GM06990 (cell line): Measurements from ENCODE around the gene ADGRG3.

Source experiments
- DNase-seq: peaks from one replicate; pipeline ENCODE4 v3.0.0-alpha.2; 2011; ENCODE audit not compliant: insufficient read length; ENCODE audit errors: extremely low read depth
- H3K27me3 ChIP-seq: replicated peaks from 2 replicates; pipeline ENCODE4 v1.6.0; 2011; ENCODE audit warnings: low read length; ENCODE audit not compliant: control insufficient read depth, insufficient read depth
- H3K36me3 ChIP-seq: 2 replicates; pipeline ENCODE4 v1.5.1; 2011; ENCODE audit warnings: low read length; ENCODE audit not compliant: control insufficient read depth, insufficient read depth
- H3K4me3 ChIP-seq: replicated peaks from 2 replicates; pipeline ENCODE4 v1.5.1; 2011; ENCODE audit warnings: low read depth, mild to moderate bottlenecking, control low read depth, low read length
- CTCF ChIP-seq: IDR thresholded peaks from 2 replicates; pipeline ENCODE4 v1.5.1; 2011; ENCODE audit warnings: low read length, control low read depth, mild to moderate bottlenecking, inconsistent platforms; ENCODE audit not compliant: insufficient read depth, poor library complexity, severe bottlenecking

The ADGRG3 gene

DNA sequence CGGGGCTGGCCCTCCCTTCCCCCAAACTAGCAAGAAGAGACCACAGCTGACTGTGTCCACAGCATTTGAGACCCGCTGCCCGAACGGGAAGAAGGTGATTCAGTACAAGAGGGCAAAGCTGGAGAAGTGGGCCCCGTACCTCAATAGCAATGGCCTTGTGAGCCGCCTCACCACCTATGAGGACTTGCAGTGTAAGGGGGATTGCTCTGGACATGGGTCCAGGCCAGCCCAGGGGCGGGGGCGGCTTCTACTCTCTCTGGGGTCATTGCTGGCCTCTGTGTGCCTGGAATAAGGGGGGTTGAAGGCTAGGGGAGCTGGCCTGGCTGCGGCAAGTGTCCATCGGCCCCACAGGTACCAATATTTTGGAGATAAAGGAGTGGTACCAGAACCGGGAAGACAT lies 54.5 kb downstream of the ADGRG3 start:
- H3K4me3 ChIP-seq, result no peak overlapping the region
- H3K27me3 ChIP-seq, result no peaks in the 10 kb centered on the region
- DNase-seq, result no peak
- TF ChIP-seq CTCF, result no peak
- H3K36me3 ChIP-seq, result no peaks in the 10 kb centered on the region

GRCh38 chr16:57723170-57723569 lies 55.1 kb downstream of the ADGRG3 start:
- H3K27me3 ChIP-seq, result no peaks in the 10 kb centered on the region
- peak; percentile 5 for TF ChIP-seq CTCF
- H3K36me3 ChIP-seq, result no peaks in the 10 kb centered on the region
- no peak for DNase-seq
- no peak overlapping the region for H3K4me3 ChIP-seq

- Histone ChIP-seq H3K36me3 (no peaks in the 10 kb centered on the region), H3K4me3 (no peak overlapping the region), H3K27me3 (no peaks in the 10 kb centered on the region)
- DNase-seq, result no peak
- TF ChIP-seq CTCF, result no peak
Measured at GRCh38 chr16:57724531-57724930, 56.4 kb downstream of the ADGRG3 start.

GRCh38 chr16:57725151-57725550 lies 57.0 kb downstream of the ADGRG3 start:
- H3K36me3 ChIP-seq, result no peaks in the 10 kb centered on the region
- H3K27me3 ChIP-seq, result no peaks in the 10 kb centered on the region
- TF ChIP-seq CTCF, result no peak
- no peak for DNase-seq
- no peak overlapping the region for H3K4me3 ChIP-seq

DNA sequence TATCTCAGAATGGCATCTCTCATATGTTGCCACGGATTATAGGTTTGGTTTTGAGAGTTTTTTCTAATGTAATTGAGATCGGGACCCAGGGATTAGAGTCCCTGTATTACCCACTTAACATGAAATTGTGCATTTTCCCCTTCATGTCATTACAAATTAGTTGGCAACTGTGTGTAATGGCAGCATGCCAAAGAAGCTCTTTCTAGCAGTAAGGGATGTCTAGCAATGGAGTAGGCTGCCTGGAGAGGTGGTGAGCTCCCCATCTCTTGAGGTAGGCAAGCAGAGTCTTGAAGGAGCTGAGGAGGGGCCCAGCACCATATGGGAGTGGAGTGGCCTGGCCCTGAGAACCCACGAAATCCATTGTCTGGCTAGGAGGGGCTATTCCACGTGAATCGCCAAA lies 57.4 kb downstream of the ADGRG3 start:
- DNase-seq, result no peak
- TF ChIP-seq CTCF, result no peak
- Histone ChIP-seq H3K36me3 (no peaks in the 10 kb centered on the region), H3K4me3 (no peak overlapping the region), H3K27me3 (no peaks in the 10 kb centered on the region)

- Histone ChIP-seq H3K36me3 (no peaks in the 10 kb centered on the region), H3K4me3 (no peak overlapping the region), H3K27me3 (no peaks in the 10 kb centered on the region)
- no peak for TF ChIP-seq CTCF
- no peak for DNase-seq
Measured at GRCh38 chr16:57725976-57726375, 57.9 kb downstream of the ADGRG3 start.
